Brain microvascular endothelial cell (primary cell): Measurements from ENCODE around the gene ICA1.

ENCODE experiments used
- DNase-seq: peaks from one replicate; pipeline ENCODE4 v3.0.0-alpha.2; 2020
- H3K27ac ChIP-seq: fragments of 250-450 bp; sonication (Bioruptor Pico); 2 replicates; pipeline ENCODE4 v1.5.1; 2020; ENCODE audit warnings: mild to moderate bottlenecking, moderate library complexity
- H3K27me3 ChIP-seq: fragments of 250-450 bp; sonication (Bioruptor Pico); replicated peaks from 2 replicates; pipeline ENCODE4 v1.5.1; 2020; ENCODE audit warnings: mild to moderate bottlenecking
- H3K36me3 ChIP-seq: fragments of 250-450 bp; sonication (Bioruptor Pico); replicated peaks from 2 replicates; pipeline ENCODE4 v1.5.1; 2020; ENCODE audit warnings: mild to moderate bottlenecking
- H3K4me3 ChIP-seq: 2 replicates; pipeline ENCODE4 v1.5.1; 2011; ENCODE audit warnings: low read depth, mild to moderate bottlenecking, control low read depth, low read length, moderate library complexity
- in situ Hi-C: cut with HindIII; loops from 2 replicates; pipeline ENCODE4 v1.10.0; 2017; ENCODE audit warnings: low sequenced_read_pairs, low pct_ligation_motif_present
- TF ChIP-seq, protein P1 (sequence below): IDR thresholded peaks from 2 replicates; pipeline ENCODE4 v1.5.1; 2011; ENCODE audit warnings: low read depth, mild to moderate bottlenecking, moderate library complexity, low read length, control low read depth, inconsistent platforms; ENCODE audit errors: missing control alignments

ICA1 gene

DNA sequence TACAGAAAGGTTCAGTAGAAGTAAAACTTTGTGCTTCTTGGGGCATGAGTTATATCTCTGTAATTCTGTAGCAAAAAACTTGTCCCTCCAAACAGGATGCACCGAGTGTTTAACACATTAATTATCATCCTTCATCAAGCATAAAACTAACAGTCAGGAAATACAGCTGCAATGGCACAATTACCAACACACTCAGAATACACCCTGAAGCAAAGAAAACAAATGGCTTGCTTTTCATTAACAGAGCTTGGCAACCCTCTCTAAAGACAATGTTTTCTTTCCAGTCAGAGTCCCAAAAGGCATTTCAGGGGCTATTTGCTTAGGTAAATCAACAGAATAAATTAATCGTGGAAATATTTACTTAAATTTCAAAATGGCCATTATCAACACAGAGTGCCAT lies 107.7 kb downstream of the ICA1 start:
- DNase-seq, result no peak
- no peaks in the 10 kb centered on the region for H3K27me3 ChIP-seq
- H3K4me3 ChIP-seq, result no peak overlapping the region
- in situ Hi-C loops, result no loop called here
- no peaks in the 10 kb centered on the region for H3K36me3 ChIP-seq
- no peak overlapping the region for H3K27ac ChIP-seq
- TF ChIP-seq, protein P1, sequence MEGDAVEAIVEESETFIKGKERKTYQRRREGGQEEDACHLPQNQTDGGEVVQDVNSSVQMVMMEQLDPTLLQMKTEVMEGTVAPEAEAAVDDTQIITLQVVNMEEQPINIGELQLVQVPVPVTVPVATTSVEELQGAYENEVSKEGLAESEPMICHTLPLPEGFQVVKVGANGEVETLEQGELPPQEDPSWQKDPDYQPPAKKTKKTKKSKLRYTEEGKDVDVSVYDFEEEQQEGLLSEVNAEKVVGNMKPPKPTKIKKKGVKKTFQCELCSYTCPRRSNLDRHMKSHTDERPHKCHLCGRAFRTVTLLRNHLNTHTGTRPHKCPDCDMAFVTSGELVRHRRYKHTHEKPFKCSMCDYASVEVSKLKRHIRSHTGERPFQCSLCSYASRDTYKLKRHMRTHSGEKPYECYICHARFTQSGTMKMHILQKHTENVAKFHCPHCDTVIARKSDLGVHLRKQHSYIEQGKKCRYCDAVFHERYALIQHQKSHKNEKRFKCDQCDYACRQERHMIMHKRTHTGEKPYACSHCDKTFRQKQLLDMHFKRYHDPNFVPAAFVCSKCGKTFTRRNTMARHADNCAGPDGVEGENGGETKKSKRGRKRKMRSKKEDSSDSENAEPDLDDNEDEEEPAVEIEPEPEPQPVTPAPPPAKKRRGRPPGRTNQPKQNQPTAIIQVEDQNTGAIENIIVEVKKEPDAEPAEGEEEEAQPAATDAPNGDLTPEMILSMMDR, result no peak

DNA sequence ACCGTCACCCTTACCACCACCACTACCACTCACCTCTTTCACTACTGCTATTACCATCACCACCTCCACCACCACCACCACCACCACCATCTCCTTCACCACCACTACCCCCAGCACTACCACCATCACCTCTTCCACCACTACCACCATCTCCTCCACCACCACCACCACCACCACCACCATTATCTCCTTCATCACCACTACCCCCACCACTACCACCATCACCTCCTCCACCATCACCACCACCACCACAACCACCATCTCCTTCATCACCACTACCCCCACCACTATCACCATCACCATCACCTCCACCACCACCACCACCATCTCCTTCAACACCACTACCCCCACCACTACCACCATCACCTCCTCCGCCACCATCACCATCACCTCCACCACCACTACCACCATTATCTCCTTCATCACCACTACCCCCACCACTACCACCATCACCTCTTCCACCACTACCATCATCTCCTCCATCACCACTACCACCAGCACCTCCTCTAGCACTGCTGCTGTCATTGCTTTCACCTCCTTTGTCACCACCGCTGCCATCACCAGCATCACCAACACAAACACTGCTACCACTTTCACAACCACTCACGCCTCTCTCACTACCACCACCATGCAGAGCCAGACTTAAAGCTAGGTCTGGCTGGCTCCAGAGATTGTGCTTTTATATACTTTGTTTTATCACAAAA lies 109.3 kb downstream of the ICA1 start:
- in situ Hi-C loops, result no loop called here
- Histone ChIP-seq H3K27ac (no peak overlapping the region), H3K4me3 (no peak overlapping the region), H3K27me3 (no peaks in the 10 kb centered on the region), H3K36me3 (no peaks in the 10 kb centered on the region)
- TF ChIP-seq, protein P1, result no peak
- DNase-seq, result no peak

DNA sequence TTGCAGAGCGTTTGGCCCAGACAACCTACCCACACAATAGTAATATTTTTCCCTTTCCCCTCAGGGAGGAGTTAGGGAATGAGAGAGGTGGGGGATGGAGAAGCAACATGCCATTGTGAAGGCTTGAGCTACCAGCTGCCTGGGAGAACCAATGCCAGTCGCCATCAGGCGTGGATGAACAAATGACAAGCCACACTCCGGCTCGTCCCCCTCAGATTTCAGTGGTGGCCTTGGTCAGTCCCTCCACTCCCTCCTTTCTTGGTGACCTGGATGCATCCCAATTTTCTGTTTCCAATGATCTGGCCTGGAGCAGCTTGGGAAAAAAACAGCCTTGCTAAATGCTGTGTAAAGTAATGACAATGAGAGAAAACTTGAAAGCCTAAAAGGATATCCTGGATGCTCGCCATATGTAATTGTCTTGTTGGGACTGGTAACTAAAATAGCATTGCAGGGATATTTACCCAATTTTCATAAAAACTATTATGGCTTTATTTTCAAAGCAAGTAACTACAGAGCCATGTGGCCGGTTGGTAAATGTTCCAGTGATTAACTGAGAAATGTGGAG lies 110.7 kb downstream of the ICA1 start:
- Histone ChIP-seq H3K4me3 (no peak overlapping the region), H3K27me3 (no peaks in the 10 kb centered on the region), H3K27ac (no peak overlapping the region), H3K36me3 (no peaks in the 10 kb centered on the region)
- TF ChIP-seq, protein P1, result no peak
- no peak for DNase-seq
- in situ Hi-C loops, result no loop called here

DNA sequence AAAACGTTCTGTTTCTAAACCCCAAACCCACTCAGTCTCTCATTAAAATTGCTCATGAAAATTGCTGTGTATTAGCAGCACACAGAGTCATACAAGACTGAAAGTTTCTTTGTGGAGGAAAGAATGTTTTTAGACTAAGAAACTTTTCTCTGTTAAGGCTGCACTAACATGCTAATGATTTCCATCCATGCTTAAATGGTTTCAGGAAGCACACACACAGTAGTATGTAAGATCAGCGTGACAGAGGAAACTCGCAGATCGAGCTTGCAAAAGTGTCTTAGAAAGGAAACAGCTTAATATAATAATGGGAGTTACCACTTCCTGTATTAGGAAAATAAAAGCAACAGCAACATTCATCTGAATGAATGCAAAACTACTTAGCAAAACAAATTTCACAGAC lies 112.7 kb downstream of the ICA1 start:
- H3K27ac ChIP-seq, result no peak overlapping the region
- DNase-seq, result no peak
- no peaks in the 10 kb centered on the region for H3K27me3 ChIP-seq
- no peaks in the 10 kb centered on the region for H3K36me3 ChIP-seq
- no peak overlapping the region for H3K4me3 ChIP-seq
- TF ChIP-seq, protein P1, result no peak
- in situ Hi-C loops, result no loop called here

DNA sequence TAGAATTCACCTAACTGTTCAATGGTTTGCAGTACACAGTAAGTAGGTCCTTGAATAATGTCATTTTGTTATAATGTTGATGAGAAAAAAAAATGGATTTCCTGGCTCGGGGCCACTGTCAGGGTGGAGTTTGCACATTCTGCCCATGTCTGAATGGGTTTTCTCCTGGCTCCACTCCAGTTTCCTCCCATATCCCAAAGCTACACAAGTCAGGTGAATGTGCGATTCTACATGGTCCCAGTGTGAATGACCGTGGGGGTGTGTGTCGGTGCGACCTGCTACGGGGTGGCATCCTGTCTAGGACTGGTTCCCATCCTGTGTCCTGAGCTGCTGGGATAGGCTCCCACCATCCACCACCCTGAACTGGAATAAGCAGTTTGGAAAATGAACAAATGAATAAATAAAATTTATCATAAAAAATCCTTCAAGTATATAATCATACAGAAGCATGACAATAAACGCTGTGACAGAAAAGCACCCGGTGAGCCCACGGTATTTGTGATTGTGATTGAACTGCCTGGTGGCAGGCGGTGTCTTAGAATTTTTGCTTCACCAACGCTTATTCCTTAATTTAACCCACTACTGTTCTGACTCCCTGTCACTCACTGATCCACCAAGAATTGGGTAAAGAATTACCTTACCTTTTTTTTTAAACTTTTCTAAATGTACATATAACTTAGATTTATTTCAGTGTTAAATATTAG lies 114.1 kb downstream of the ICA1 start:
- H3K4me3 ChIP-seq, result no peak overlapping the region
- H3K27ac ChIP-seq, result no peak overlapping the region
- no peaks in the 10 kb centered on the region for H3K36me3 ChIP-seq
- in situ Hi-C loops, result no loop called here
- TF ChIP-seq, protein P1, result no peak
- no peaks in the 10 kb centered on the region for H3K27me3 ChIP-seq
- no peak for DNase-seq
